Fibroblast of skin of abdomen (primary cell): ENCODE measurements around the gene OR7A17. TPM values are rescaled to one million over a fixed set of nuclear protein-coding genes. Genes with fewer than 3 reads are reported as not detected.
A peak's percentile ranks its signal among the peaks of the same experiment; 100 is the strongest.

Experiments used
- DNase-seq: peaks from one replicate; pipeline ENCODE4 v3.0.0-alpha.2; 2013
- polyA plus RNA-seq, 2 experiments: library from polyadenylated mRNA; unstranded; fragments of 120-200 nt; gene quantifications; one replicate each; pipeline ENCODE4 v1.2.1, GENCODE V29; 2013; ENCODE audit not compliant: insufficient read length in 2 of 2

OR7A17 gene
- polyA plus RNA-seq (2013, experiment 1 of 2; ENCODE audit: insufficient read length) = not detected
- polyA plus RNA-seq (2013, experiment 2 of 2; ENCODE audit: insufficient read length) = not detected

DNA sequence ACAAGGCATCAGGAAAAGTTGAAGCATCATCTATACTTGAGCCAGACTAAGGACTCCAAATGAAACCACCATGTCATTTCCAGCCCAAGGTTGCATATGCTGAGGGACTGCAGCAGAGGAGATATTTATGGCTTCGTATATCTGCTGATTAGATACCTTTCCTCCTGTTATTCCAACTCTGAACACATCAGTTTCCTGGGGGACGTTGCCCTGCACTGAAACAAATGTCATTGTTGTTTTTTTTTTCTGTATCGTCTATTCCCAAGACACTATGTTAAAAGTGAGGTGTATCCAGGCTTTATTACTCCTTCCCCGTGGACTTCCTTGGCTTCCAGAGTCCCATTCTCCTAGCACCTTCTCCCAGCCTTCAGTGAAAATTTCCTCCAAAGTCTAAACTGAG lies at the start of gene OR7A17:
TSS of gene OR7A17 (minus strand) at position 101 of the 400 bp plus-strand sequence. CDS start 4,777 bp downstream, outside the sequence.
- DNase-seq = no peak

DNA sequence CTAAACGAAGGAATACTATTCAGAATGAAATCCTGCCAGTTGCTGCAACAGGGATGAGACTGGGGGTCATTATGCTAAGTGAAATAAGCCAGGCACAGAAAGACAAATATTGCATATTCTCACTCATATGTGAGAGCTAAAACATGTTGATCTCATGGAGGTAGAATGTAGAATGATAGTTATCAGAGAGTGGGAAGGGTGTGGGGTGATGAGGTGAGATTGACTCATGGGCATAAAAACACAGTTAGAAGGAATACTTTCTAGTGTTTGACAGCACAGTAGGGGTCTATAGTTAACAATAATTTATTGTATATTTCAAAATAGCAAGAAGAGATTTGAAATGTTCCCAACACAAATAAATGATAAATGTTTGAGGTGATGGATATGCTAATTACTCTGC lies 47.6 kb upstream of the OR7A17 start:
- DNase-seq = no peak

DNA sequence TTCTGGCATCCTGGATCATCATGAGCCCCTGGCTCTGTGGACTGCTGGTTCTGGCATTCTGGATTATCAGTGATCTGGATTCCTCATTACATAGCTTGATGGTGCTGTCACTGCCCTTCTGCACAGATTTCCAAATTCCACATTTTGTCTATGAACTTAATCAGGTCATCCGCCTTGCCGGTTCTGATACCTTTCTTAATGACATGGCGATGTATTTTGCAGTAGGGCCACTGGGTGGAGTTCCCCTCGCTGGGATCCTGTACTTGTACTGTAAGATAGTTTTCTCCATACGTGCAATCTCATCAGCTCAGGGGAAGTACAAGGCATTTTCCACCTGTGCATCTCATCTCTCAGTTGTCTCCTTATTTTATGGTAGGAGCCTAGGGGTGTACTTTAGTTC lies 30.9 kb upstream of the OR7A17 start:
- no peak for DNase-seq

DNA sequence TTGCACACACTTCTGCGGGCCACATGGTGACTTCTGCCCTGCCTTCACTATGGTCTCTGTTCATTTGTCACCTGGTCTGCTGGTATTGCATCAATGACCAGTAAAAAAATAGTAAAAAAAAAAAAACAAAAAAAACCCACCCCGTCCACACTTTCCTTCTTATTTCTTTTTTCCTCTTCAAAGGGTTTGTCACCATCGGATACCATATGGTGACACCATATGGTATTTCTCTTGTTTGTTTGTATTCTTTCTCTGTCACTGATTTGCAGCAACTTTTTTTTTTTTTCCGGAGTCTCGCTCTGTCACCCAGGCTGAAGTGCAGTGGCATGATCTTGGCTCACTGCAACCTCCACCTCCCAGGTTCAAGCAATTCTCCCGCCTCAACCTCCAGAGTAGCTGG lies 29.2 kb upstream of the OR7A17 start:
- DNase-seq = no peak

DNA sequence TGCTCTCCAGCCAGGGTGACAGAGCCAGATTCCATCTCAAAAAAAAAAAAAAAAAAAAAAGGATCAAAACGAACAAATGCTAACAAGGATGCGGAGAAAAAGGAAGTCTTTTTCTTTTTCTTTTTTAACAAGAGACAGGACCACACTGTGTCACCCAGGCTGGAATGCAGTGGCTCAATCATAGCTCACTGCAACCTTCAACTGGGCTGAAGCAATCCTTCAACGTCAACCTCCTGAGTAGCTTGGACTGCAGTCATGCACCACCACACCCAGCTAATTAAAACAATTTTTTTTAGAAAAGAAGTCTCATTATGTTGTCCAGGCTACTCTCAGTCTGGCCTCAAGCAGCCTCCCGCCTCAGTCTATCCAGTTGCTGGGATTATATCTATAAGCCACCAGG lies 20.8 kb upstream of the OR7A17 start:
- no peak for DNase-seq

DNA sequence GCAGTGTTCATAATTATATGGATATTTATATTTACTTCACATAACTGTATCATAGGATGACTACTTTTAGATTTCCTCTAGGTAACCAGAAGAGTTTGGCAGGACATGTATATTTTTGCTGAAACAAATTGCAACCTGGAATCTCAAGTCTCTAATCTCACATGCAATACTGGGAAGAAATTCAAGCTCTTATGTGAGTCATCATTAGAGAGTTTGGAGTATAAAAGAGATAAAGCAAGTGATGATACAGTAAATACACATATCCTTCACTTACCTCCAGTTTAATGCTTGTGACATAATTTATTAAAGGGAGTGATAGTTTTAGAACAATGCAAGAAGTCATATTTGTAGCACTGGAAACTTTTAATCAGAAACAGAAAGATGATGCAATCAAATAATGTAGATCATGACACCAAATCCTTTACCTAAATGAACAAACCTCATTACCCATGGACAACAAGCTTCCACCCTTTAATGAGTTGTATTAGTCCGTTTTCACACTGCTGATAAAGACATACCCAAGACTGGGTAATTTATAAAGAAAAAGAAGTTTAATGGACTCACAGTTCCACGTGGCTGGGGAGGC lies 15.8 kb upstream of the OR7A17 start:
- no peak for DNase-seq

DNA sequence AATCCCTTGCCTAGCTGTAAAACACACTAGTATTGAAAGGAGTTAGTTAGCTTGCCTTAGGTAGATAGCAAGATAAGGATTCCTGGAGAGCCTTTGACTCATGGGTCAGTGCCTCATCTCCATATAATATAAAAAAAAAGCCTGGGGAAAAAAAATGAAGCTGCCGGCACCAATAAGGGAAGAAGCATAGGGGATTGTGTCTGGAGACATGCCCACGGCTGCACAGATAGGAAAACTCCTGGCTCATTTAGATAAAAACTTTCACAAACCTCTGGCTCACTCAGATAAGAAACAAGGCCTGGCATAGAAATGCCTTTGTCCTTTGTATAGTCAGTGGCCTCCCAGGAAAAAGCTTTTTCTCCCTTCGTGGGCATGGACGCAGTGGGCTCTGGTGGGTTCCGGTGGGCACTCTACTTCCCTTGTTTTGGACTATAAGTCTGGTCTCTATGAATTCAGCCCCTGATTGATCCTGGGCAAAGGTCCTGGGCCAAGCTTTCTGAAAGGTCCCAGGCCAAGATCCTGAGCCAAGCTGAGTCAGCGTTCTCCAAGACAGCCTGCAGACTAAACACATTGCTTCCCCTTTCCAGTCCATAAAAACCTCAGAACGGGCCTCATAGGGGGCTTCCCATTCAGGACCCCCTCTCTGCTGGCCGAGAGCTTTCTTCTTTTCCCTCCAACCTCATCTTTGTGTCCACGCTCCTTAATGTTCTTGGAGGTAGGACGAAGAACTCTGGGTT lies 4.9 kb upstream of the OR7A17 start:
- no peak for DNase-seq

DNA sequence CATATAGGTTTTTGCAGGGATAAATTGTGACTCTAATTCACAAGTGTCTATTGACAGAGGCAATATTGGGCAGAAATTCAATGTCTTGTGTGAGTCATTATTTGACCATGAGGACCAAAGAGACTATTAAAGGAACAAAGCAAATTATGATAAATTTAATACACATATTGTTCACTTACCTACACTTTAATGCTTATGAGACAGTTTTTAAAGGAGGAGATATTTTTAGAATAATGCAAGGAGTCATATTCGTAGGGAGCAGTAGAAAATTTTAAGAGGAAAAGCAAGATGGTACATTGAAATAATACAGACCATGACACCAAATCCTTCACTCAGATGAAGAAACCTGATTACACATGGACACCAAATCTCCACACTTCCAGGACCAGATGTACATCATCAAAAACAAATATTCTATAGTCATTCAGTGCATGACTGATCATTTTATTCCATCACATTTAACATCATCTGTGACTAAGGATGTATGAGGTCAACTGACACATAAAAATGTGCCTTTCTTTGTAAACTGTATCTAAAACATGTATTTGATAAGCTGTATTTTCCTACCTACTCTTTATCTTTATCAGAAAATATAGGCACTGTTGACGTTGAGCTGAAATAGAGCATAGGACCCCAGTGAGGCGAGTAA lies 4.2 kb upstream of the OR7A17 start:
- DNase-seq = no peak

DNA sequence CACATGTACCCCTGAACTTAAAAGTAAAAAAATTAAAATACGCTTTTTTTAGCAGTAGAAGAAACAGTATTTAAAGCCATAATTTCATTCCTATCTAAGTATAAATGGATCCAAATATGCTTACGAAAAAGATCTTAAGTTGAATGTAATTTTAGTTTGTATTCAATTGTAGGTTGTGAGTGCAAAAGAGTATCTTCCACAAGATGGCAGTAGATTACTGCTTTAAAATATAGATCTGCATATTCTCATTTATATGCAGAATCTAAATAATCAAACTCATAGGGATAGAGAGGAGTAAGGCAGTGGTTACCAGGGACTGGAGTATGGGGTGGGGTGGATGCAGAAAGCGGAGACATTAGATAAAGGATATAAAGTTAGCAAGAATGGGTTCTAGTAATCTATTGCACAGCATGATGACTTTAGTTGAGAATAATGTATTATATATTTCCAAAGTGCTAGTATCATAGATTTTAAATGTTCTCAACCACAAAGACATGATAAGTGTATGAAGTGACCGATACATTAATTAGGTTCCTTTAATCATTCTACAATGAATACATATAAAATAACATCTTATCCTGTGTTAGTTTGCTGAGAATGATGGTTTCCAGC lies 14.2 kb downstream of the OR7A17 start:
- no peak for DNase-seq

DNA sequence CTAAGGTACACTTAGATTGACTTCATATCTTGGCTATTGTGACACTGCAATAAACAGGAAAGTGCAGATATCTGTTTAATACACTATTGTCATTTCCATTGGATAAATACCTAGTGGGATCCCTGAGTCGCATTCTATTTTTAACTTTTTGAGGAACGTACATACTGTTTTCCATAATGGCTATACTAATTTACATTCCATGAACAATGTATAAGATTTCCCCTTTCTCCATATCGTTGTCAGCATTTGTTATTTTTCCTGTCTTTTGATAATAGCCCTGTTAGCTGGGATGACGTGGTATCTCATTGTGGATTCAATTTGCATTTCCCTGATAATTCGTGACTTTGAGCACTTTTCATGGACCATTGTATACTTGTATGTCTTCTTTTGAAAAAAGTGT lies 17.4 kb downstream of the OR7A17 start:
- DNase-seq = no peak

DNA sequence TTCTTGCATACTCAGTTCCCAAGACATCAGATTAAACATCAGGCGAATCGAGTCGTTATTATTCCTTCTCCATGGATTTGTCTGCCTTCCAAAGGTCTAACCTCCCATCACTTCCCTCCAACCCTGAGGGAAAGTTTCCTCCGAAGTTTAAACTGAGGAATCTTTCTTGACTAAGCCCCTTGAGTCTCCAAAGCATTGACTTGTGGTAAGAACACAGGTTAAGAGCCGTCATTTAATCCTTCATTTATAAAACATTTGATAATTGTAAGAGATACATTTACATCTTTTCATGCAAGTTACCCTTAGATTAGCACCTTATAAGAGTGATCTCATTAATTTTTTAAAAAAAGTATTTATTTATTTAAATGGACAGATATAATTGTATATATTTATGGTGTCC lies 37.1 kb downstream of the OR7A17 start, which contains the start of gene OR7A10:
TSS of gene OR7A10 (minus strand) at position 101 of the 400 bp plus-strand sequence. CDS start 7,045 bp downstream, outside the sequence.
- DNase-seq = no peak

DNA sequence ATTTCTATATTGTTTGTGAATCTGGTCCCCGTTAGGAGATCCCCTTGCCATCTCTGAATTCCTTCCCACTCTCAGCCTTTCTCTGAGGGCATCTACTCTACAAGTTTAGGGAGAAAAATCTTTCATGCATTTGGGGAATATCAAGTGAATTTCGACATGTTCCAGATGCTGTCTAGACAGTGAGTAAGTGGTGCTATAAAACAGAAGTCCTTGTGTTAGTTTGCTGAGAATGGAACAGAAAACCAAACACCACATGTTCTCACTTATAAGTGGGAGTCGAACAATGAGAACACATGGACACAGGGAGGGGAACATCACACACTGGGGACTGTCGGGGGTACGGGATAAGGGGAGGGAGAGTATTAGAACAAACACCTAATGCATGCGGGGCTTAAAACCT lies 42.4 kb downstream of the OR7A17 start:
- no peak for DNase-seq

DNA sequence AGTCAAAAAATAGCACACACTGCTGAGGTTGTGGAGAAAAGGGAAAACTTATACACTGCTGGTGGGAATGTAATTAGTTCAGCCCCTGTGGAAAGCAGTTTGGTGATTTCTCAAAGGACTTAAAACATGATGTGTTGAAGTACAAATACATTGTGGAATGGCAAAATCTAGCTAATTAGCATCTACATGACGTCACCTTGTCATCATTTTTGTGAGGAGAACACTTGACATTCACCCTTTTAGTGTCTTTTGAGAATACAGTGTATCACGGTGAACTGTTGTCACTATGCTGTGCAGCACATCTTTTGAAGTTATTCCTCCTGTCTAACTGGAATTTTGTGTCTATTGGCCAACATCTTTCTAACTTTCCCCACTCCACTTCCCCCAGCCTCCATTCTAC lies 42.8 kb downstream of the OR7A17 start:
- no peak for DNase-seq

DNA sequence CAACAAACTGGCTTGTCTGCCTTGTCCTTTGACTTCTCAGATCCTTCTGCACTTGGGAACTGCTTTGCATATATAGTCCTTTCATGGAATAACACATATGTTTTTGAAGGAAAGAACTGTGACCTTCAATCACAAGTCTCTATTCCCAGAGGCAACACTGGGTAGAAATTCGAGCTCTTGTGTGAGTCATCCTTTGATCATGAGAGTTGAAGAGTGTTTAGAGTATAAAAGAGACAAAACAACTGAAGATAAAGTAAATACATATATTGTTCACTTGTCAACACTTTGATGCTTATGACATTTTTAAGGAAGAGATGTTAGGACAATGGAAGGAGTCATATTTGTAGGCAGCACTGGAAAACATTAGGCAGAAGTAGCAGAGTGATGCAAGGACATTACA lies 45.7 kb downstream of the OR7A17 start:
- DNase-seq = no peak

DNA sequence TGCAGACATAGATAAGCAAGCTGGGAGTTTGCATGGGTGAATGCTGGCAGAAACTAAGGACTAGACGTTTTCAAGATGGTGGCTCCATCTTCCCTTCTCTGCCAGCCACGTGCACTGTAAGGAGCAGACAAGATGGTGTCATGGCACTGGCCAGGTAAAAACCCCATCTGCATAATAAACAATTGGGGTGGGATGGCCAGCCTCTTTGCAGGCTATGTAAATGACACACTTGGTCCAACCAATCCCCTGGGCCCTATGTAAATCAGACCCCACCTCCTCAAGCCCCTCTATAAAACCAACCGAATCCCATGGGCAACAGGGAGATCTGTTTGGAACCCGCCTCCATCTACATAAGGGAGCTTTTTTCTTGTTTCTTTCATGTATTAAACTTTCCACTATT lies 48.5 kb downstream of the OR7A17 start:
- no peak for DNase-seq

DNA sequence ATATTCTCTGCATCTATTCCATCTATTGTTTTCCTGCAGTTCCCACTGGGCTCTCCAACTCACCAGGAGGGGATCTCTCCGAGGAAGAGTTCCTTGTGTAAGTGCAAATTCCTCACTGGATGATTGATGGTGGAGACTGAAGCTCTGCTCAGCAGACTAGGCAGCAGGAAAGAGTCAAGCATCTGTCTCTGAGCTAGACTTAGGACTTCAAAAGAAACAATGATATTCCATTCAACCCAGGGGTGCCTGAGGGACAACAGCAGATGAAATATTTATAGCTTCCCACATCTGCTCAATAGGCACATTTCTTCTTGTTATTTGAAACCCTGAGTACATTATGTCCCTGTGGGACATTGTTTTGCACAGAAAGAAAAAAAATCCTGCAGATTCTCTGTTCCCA lies 50.9 kb downstream of the OR7A17 start, which contains the start of the genes OR7A5 and OR7C1:
TSS of gene OR7A5 (minus strand) at position 175 of the 400 bp plus-strand sequence. CDS start 6,944 bp downstream, outside the sequence.
TSS of gene OR7C1 (minus strand) at position 175 of the 400 bp plus-strand sequence. CDS start 35,049 bp downstream, outside the sequence.
- DNase-seq = peak; percentile 1

DNA sequence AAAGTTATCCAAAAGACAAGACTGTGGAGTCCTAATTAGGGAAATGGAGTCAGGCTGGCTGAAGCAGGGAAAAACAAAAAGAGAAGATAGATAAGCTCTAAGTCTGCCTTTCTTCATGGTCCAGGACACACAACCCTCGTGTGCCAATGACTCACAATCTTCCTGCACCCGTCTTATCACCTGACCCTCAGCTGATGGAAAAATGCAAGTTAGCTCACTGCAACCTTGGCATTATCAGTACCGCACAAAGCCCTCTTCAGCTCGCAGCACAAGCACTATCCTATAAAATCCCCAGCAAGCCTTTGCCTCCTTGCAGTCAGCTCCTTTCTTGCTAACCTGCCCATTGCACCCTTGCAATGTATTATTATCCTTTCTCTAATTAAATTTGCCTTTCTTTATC lies 55.2 kb downstream of the OR7A17 start:
- DNase-seq = no peak
